ENCODE results near the gene SRD5A2.

The SRD5A2 gene, protein sequence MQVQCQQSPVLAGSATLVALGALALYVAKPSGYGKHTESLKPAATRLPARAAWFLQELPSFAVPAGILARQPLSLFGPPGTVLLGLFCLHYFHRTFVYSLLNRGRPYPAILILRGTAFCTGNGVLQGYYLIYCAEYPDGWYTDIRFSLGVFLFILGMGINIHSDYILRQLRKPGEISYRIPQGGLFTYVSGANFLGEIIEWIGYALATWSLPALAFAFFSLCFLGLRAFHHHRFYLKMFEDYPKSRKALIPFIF

GRCh38 chr2:31580321-31581117 is at the start of gene SRD5A2:
Gene SRD5A2, minus strand, starts transcription at chr2:31580938. Its CDS starts 38 bp downstream, at chr2:31580900.
- DNase-seq (ENCODE audit: low read depth, low spot score), result no peak

DNA sequence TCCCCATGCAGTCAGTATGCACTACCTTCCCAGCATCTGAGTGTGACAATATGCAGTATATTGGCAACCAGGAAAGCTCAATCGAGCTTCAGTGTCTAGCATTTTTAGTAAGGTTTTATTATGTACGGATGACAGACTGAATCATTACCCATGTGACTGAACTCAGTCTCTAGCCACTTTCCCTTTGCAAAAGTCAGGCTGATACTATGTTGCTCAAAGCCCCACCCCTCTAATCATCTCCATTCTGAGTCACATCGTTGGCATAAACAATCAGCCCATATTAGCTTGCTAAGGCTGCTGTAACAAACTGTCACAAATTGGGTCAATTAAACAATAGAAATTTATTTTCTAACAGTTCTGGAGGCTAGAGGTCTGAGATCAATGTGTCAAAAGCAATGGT is 25.8 kb upstream of the SRD5A2 start:
- no peak for DNase-seq (ENCODE audit: low read depth, low spot score)

- DNase-seq (ENCODE audit: low read depth, low spot score), result no peak
These were observed 18.0 kb upstream of the SRD5A2 start for GRCh38 chr2:31598694-31599093.

- DNase-seq (ENCODE audit: low read depth, low spot score), result no peak
These were observed 5.5 kb upstream of the SRD5A2 start for GRCh38 chr2:31586230-31586629.

GRCh38 chr2:31581124-31581795 is 522 bp upstream of the SRD5A2 start:
- no peak for DNase-seq (ENCODE audit: low read depth, low spot score)

- no peak for DNase-seq (ENCODE audit: low read depth, low spot score)
These were observed 780 bp downstream of the SRD5A2 start for GRCh38 chr2:31579996-31580320.

GRCh38 chr2:31578316-31578715 is 2.4 kb downstream of the SRD5A2 start:
- no peak for DNase-seq (ENCODE audit: low read depth, low spot score)

- no peak for DNase-seq (ENCODE audit: low read depth, low spot score)
These were observed 3.6 kb downstream of the SRD5A2 start for GRCh38 chr2:31577143-31577542.

- DNase-seq (ENCODE audit: low read depth, low spot score), result no peak
These were observed 12.0 kb downstream of the SRD5A2 start for GRCh38 chr2:31568585-31569201.

- DNase-seq (ENCODE audit: low read depth, low spot score), result no peak
These were observed 13.1 kb downstream of the SRD5A2 start for GRCh38 chr2:31567679-31568078.

DNA sequence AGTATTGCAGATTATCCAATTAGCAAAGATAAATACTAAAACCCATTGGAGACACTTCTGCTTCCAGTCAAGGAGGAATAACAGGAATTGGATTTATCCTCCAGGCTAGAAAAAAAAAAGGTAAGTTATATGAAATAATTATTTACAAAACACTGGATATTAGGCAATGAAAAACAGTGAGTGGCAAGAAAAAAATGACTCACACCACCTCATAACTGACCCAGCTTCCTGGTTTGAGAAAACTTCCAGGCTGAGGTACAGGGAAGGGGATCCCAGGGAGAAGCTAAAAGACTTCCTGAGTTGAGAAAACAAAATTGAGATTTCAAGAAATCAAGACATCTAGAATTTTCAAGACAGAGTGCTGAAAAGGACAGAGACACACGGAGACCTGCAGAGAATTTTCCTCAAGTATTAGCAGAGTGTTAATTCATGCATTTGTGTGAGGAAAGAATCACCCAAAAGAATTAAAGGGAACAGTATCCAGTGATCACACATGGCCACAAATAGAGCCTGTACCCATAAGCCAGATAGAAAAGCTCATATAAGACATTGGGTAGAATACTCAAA is 17.4 kb downstream of the SRD5A2 start:
- DNase-seq (ENCODE audit: low read depth, low spot score), result no peak

DNA sequence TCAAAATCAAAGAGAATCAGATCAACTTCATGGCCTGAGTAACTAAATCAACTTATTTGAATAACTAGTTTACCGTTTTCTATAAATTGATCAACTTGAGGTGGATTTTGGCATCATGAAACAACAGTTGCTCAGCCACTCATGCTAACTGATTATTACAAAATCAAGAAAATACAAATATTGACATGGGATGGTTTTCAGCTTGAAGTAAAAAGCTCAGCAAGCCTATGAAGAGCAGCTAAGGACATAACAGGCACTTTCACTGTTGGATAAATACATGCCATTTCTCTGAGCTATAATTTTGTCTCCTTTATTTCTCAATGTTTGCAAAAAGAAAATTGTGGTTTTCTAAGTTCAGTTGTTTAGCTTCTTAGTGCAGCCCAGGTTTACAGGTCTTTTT is 18.9 kb downstream of the SRD5A2 start:
- no peak for DNase-seq (ENCODE audit: low read depth, low spot score)

DNA sequence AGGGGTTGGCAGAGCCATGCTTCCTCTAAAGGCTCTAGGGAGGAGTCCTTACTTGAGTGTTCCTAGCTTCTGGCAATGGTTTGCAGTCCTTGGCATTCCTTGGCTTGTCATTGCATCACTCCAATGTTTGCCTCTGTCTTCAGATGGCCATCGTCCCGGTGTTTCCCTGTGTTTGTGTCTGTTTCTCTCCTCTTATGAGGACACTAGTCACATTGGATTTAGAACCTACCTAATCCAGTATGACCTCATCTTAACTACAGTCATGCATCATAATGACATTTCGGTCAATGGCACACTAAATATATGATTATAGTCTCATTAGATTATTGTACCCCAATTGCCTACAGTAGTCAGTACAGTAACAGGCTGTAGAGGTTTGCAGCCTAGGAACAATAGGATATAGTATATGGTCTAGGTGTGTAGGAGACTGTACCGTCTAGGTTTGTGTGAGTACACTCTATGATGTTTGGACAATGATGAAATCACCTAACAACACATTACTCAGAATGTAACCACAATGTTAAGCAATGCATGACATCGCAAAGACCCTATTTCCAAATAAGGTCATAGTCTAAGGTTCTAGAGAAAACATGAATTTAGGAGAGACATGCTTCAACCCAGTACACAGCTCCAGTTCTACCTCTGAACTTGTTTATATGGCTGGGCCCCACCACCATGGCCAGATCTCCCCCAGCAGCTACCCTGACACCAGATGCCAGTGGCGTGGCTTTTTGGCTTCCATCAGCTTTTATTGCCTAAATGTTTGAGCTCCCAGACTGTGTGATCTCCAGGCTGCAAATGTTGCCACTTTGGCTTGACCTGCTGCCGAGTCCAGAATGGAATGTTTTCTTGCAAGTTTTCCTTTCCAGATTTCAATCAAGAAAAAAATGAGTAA is 22.1 kb downstream of the SRD5A2 start:
- no peak for DNase-seq (ENCODE audit: low read depth, low spot score)

- no peak for DNase-seq (ENCODE audit: low read depth, low spot score)
These were observed 23.8 kb downstream of the SRD5A2 start for GRCh38 chr2:31556940-31557339.

- no peak for DNase-seq (ENCODE audit: low read depth, low spot score)
These were observed 24.6 kb downstream of the SRD5A2 start for GRCh38 chr2:31555967-31556706.

DNA sequence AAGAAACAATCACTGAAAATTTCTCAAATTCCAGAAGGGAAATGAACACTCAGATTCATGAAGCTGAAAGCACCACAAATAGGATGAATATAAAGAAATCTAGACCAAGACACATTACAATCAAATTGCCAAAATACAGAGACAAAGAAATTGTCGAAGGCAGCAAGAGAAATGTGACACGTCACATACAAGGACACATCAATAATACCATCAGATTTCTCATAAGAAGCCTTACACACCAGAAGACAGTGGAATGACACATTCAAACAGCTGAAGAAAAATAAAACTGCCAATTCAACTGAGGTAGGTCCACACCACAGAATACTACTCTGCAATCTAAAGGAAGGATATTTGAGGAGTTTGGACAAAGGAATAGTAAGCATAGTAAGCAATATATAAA is 27.4 kb downstream of the SRD5A2 start:
- DNase-seq (ENCODE audit: low read depth, low spot score), result no peak

DNA sequence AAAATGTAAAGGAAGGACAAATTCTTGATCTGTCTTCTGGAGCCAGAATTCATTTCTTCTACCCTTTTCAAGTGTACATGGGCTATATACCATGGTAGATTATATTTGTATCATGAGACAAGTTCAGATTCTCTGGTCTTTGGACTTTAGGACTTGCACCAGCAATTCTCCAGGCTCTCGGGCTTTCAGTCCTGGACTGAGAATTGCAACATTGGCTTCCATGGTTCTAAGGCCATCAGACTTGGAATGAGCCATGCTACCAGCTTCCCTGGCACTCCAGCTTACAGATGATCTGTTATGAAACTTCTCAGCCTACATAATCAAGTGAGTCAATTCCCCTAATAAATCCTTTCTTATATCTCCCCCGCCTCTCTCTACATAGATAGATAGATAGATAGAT is 33.3 kb downstream of the SRD5A2 start:
- DNase-seq (ENCODE audit: low read depth, low spot score), result no peak

GRCh38 chr2:31541853-31542252 is 38.9 kb downstream of the SRD5A2 start:
- no peak for DNase-seq (ENCODE audit: low read depth, low spot score)

- DNase-seq (ENCODE audit: low read depth, low spot score), result no peak
These were observed 41.2 kb downstream of the SRD5A2 start for GRCh38 chr2:31539505-31539904.

- DNase-seq (ENCODE audit: low read depth, low spot score), result no peak
These were observed 45.0 kb downstream of the SRD5A2 start for GRCh38 chr2:31535768-31536167.

Measured in smooth muscle cell of the brain vasculature (primary cell).